ENCODE data around the gene ENKD1.
"Not testable (repeated sequence)": the region's sequence is repeated elsewhere in the genome, so short reads cannot be mapped to it uniquely, and the experiment has no call there.

Gene ENKD1, protein sequence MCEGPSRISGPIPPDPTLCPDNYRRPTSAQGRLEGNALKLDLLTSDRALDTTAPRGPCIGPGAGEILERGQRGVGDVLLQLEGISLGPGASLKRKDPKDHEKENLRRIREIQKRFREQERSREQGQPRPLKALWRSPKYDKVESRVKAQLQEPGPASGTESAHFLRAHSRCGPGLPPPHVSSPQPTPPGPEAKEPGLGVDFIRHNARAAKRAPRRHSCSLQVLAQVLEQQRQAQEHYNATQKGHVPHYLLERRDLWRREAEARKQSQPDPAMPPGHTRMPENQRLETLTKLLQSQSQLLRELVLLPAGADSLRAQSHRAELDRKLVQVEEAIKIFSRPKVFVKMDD

DNA sequence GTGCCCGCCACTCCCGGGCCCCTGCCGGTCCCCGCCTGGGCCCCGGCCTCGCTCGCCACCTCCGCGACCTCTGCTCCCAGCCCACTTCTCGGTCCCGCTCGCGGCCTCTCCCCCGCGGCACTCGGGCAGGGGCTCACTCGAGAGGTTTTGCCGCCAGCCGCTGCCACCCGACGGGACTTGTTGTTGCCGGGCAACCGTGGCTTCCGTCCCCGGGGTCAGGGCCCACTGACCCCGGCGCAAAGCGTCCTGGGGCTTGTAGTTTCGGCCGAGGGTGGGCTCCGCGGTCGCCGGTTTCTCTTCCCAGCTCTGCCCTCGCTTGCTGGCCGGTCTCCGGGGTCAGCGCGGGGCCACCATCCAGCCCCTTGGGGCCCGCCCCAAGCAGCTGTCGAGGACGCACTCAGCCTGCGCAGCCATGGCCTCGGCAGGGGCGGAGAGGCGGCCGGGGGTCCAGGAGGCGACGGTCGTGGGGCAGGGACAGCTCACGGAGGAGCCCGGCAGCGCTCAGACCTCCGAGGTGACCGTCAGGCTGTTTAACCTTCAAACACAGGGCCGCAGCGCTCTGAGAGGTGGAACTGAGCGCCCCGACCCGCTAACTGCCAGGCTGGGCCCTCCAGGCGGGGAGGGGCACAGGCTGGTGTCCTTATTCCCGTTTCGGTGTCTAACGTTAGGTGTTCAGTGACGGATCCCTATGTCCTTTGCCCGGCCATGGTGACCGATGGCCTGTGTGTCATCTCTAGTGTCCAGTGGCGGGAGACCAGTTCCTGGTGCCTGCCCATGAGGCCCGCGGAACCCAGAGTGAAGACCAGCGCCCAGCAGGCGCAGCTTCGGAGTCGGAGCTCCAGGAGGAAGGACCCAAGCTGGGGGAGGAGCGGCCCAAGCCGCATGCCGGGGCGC, at the start of gene ENKD1, which contains the start of gene C16orf86:
TSS of gene ENKD1 (minus strand) at position 192 of the 894 bp plus-strand sequence. CDS start 308 bp downstream, outside the sequence.
TSS of gene C16orf86 (plus strand) at position 256 of the 894 bp plus-strand sequence. CDS start at position 413, 157 bp downstream.
- no peak for DNase-seq

DNA sequence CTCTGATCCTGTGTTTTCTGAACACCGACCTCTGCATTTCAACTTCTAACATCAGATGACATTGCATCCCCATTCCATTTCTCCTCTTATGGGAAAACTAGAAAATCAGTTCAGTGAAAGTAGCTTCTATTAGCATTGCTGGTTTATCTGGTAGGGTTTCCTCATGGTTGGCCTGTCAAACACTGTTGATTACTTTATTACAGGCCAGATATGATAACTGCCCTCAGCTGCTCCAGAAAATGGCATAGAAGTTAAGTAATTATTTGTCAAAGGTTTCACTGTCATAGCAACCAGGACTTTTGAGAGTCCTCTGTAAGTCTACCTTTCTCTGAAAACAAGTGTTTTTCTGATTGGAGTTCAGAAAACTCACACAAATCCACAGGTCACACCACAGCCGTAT, 49.5 kb upstream of the ENKD1 start:
- no peak for DNase-seq

DNA sequence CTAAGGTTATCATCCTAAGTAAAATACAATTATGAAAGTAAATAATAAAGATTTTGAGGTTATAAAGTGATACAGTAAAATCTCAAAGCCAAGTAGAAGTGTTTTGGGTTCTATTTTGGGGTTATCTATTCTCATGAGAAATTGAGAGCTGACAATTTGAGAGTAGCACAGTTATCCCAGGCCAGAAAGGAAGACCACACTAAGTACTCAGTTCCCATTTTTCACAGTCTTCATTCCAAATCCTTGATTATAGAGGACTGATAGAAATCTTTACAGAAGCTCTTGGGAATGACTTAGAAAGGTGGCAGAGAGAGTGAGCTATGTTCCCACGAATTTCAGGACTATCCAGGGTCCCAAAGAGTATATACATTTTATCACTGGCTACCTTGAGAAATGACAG, 48.0 kb upstream of the ENKD1 start:
- DNase-seq = no peak

DNA sequence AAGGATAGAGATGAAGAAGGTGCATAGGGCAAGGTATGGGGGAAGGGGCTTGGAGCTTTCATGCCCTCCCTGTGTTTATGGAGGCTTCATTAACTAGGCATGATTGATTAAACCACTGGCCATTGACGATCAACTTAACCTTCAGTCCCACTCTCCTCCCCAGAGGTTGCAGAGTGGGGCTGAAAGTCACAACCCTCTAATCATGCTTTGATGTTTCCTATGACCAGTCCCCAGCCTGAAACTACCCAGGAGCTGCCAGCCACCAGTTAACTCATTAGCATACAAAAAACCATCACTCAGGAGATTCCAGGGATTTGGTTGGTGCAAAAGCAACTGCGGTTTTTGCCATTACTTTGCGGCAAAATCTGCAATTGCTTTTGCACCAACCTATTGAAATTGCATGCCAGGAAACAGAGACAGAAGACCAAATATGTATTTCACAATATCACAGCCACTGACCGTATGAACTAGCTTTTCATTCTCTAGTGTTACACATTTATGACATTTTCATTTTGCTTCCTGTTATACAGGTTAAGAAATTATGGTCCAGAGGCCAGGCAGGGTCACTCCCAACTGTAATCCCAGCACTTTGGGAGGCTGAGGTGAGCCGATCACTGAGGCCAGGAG, 47.2 kb upstream of the ENKD1 start:
- no peak for DNase-seq

DNA sequence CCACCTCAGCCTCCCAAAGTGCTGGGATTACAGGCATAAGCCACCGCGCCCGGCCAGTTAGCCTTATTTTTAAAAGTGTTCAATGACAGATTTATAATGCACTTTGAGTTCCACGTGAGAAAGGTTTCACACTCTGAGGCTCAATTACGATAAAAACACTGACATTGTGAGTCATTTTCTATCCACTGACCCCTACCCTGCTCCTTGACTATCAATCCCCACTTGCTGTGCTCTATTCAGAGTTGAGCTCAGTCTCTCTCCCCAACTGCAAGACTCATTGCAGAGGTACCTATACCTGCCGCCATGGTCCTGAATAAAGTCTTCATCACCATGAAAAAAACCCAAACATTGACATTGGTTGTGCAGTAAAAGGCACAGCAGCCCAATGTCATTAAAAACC, 44.1 kb upstream of the ENKD1 start:
- DNase-seq = no peak

DNA sequence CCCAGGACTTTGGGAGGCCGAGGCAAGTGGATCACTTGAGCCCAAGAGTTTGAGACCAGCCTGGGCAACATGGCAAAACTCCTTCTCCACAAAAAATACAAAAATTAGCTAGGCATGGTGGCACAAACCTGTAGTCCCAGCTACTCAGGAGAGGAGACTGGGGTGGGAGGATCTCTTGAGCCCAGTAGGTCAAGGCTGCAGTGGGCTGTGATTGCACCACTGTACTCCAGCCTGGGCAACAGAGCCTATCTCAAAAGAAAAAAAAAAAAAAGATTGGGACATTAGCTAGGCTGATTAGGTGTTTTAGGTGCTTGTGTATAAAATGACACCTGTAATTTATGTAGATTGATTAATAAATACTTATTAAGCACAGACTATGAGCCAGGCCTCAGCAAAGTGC, 42.5 kb upstream of the ENKD1 start:
- no peak for DNase-seq

DNA sequence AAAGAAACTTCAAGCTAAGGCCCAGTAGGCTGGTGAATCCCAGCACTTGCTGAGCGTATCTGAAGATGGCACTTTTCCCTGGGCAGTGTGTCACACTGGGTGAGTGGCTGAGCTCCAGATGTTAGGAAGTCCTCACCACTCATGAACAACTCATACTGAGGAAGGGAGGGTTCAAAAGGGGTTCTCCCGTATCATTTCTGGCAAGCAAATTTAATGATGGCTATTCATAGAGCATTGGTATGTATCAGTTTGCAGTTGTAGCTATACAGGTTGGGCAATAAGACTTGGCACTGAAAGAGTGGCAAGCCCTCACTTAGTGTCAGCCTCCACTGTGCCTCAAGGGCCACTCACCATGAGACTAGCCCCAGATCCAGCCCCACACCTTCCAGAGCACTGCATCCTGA, 41.8 kb upstream of the ENKD1 start:
- DNase-seq = no peak

DNA sequence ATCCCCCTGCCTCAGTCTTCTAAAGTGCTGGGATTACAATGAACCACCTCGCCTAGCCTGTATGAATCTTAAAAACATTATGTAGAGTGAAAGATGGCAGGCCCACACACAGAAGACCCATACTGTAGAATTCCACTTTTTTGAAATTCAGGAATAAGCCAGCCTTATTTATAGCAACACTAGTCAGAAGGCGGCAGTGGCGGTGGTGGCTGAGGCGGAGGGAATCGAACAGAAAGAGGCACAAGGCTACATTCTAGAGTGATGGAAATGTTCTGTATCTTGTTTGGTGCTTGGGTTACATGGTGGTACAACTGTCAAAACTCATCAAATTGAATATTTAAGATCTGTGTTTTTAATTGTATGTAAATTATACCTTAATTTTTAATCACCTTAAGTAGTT, 41.2 kb upstream of the ENKD1 start:
- DNase-seq = no peak

DNA sequence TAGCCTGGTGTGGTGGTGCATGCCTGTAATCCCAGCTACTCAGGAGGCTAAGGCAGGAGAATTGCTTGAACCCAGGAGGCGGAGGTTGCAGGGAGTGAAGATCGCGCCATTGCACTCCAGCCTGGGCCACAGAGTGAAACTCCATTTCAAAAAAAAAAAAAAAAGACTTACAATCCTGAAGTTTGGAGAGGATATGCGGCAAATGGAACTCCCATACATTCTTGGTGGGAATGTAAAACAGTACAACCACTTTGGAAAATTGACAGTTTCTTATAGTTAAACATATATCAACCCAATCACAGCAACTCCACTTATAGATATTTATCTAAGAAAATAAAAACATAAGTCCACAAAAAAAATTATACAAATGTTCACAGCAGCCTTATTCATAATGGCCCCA, 40.7 kb upstream of the ENKD1 start:
- no peak for DNase-seq

DNA sequence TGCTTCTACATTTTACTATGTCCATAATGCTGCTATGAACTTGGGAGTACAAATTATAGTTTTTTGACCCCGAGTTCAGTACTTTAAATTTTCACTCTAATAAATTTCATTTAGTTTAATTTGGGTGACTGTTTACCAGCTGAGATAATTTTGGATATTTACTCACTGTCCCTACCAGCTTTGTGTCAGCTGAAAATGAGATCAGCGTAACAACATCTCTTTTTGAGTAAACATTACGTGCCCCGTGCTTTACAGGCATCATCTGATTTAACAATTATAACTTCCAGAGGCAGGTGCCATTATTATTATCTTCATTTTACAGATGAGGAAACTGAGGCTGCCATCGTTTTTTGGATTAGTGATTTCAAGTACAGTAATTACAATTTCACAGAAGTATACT, 37.6 kb upstream of the ENKD1 start:
- no peak for DNase-seq

DNA sequence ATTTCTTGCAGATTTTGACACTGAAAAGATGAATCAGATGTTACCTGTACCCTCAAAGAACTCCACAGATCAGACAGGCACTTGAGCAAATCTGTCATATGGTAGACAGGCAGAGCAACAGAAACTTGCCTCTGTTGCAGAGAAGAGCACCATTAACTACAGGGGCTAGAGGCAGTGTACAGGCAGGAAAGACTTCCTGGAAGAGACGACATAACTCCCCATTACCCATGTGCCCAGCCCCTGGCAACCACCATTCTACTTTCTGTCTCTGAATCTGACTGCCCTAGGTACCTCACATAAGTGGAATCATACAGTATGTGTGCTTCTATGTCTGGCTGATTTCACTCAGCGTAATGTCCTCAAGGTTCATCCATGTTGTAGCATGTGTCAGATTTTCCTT, 37.1 kb upstream of the ENKD1 start:
- no peak for DNase-seq

DNA sequence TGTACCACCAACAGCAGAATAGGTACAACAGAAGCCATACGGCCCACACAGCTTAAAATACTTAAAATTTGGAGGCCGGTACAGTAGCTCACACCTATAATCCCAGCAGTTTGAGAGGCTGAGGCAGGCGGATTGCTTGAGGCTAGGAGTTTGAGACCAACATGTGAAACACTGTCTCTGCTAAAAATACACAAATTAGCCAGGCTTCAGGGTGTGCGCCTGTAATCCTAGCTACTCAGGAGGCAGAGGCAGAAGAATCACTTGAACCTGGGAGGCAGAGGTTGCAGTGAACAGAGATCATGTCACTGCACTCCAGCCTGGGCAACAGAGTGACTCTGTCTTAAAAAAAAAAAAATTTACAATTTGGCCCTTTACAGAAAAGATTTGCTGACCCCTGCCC, 35.6 kb upstream of the ENKD1 start:
- no peak for DNase-seq

DNA sequence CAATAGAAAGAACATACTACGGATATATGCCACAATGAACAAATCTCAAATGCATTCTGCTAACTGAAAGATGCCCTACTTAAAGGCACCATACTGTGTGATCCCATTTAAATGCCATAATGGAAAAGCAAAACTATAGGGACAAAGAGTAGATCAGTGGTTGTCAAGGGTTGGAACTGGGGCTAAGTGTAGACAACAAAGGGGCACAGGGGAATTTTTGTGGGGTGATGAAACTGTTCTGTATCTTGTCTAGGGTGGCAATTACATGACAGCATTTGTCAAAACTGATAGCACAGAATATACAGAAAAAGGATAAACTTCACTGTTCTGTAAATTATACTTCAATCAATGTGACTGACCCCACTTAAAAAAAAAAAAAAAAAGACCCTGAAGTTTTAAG, 34.9 kb upstream of the ENKD1 start:
- no peak for DNase-seq

DNA sequence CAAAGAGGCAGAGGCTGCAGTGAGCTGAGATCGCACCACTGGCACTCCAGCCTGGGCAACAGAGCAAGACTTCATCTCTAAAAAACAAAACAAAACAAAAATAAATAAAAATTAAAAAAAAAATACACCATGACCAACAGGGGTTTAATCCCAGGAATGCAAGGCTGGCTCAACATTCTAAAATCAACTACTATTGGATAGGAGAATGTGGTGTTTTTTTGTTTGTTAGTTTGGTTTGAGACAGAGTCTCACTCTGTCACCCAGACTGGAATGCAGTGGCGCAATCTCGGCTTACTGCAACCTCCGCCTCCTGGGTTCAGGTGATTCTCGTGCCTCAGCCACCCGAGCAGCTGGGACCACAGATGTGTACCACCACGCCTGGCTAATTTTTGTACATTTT, 32.7 kb upstream of the ENKD1 start:
- DNase-seq = no peak

DNA sequence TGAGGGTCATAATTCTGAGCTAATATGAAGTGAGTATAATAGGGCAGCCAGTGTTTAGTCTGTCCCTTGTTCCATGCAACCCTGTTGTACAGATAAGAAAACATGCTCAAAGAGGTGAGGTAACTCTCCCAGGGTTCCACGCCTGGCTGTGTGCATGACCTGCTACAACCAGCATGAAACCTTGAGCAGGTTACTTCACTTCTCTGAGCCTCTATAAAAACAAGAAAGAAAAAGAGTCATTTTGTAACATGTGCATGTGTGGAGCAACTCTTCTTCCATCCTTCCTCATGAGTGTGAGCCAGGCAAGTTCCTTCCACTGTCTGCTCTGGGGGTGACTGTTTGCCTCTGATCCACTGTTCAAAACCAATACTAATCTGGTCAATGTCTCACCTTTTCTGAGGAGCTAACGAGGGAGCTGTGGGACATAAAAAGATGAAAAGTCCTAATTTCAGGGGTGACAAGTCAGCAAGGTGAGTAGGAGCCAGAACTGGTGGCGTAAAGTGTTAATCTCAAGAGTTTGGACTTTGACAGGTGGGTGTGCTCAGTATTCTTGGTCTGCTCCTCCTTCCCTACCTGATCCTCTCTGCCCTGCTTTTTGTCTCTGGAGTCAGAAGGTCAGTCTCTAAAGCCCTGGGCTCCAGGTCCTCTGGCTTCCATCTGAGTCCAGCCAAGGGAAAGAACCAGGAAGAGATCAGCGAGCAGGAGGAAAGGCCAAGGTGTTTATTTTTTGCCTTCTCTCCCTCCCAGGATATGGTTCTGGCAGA, 31.1 kb upstream of the ENKD1 start:
- no peak for DNase-seq

DNA sequence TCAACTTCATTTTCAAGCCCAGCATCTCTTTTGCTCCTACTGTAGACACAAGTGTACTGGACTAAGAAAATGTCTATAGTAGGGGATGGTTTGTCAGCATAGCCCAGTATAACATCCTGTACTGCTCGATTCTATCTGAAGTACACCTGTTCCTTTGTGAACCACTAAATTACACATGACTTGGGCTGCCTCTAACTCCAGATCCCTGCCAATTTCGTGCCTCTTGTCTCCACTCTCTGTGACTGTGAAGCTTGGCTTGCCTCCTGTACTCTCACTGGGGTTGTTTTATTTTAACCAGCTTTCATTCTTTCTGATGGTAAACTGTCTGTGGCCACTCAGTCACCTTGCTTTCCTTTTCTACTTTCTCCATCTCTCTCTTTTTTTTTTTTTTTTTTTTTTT, 28.1 kb upstream of the ENKD1 start:
- no peak for DNase-seq

DNA sequence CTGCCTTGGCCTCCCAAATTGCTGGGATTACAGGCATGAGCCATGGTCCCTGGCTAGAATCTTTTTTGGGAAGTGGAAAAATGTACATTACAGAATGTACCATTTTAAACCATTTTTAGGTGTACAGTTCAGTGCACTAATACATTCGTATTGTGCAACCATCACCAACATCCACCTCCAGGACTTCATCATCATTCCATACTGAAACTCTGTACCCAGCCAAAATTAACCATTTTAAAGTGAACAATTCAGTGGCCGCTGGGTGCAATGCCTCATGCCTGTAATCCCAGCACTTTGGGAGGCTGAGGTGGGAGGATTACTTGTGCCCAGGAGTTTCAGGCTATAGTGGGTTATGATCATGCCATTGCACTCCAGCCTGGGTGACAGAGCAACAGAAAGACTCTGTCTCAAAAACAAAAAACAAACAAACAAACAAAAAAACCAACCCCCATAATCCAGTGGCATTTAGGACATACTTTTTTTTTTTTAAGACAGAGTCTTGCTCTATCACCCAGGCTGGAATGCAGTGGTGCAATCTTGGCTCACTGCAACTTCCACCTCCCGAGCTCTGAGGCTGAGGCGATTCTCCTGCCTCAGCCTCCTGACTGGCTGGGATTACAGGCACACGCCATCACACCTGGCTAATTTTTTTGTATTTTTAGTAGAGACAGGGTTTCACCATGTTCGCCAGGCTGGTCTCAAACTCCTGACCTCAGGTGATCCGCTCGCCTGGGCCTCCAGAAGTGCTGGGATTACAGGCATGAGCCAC, 27.2 kb upstream of the ENKD1 start:
- DNase-seq = not testable (repeated sequence)

DNA sequence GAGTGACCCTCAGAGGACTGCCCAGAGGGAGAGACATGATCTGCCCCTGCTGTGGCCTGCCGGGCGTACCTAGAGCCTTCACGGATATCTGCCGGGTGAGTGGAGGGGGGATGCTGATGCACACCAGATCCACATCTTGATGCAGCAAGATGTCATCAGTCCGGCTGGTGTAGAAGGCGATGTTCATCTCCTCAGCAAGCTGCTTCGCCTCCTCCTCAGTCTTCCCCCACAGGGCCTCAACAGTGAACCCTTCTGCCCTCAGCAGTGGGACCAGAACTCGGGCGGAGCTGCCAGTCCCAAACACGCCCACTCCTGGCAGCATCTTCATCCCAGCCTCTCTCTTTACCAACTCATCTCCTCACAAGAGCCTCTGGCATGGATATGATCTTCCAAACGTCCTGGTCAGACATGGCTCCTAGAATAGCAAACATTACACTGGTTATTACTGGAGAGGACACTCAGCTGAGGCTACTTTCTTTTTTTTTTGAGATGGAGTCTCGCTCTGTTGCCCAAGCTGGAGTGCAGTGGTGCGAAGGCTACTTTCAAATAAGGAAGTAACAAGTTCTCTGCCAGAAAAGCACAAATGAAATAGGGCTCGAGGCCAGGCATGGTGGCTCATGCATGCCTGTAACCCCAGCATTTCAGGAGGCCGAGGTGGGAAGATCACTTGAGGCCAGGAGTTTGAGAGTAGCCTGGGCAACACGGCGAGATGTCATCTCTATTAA, 19.0 kb upstream of the ENKD1 start:
- no peak for DNase-seq

DNA sequence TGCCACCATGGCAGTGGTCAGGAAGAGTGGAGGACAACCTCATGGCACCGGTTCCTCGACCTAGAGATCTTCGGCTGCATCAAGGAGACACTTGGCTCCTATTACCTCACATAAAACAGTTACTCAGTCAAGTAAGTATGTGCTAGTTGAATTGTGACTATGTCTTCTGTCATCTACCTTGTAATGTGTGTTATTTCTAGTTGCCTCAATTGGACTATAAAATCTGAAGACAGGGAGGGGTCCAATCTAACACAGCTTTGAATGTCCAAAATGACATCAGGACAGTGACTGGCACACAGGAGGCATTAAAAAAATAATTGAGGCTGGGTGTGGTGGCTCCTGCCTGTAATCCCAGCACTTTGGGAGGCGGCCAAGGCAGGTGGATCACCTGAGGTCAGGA, 17.2 kb upstream of the ENKD1 start:
- no peak for DNase-seq

DNA sequence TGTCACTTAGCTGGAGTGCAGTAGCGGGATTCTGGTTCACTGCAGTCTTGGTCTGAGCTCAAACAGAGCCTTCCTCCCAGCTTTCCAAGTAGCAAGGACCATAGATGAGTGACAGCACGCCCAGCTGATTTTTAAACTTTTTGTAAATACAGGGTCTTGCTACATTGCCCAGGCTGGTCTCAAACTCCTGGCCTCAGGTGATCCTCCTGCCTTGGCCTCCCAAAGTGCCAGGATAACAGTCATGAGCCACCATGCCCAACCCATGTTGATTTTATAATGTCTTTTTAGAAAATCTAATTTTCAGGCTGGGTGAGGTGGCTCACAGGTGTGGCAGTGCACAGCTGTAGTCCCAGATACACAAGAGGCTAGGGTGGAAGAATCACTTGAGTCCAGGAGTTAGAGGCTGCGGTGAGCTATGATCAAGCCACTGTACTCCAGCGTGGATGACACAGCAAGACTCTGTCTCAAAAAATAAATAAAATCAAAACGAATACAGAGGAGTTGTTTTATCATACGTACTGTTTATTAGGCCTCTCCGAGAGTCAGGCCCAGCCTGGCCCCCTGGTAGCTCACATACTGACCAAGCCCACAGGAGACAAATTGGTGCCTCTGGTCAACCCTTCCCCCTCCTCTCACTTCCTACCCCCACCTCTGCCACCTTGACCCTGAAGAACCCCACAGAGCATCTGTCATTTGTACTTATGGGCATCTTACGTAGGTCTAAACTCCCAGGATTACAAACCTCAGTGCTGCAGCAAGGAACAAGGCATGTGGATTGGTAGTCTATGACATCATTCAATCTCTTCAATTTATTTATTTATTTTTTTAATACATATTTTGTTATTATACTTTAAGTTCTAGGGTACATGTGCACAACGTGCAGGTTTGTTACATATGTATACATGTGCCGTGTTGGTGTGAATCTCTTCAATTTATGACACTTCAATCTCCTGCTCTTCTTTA, 13.7 kb upstream of the ENKD1 start:
- DNase-seq = no peak

Data from SIG-M5 (cell line).